Adrenal gland (tissue), 12 donors: ENCODE measurements around the gene C19orf25. TPM values are rescaled to one million over a fixed set of nuclear protein-coding genes. Genes with fewer than 3 reads are reported as not detected.
"Not testable (repeated sequence)": the region's sequence is repeated elsewhere in the genome, so short reads cannot be mapped to it uniquely, and the experiment has no call there.

Experiments
- DNase-seq, 7 donors: peaks; one replicate each; pipeline ENCODE4 v3.0.0-alpha.2; 2019 to 2020
- H3K27ac ChIP-seq, 5 donors: fragments of 200-600 bp; sonication (generic) in 4 of 5; 1 replicate in 3 of 5; 2 replicates in 2 of 5; pipeline versions ENCODE4 v1.5.1 to v1.8.0; 2016 to 2020; ENCODE audit warnings: mild to moderate bottlenecking in 1 of 5
- H3K27me3 ChIP-seq: fragments of 200-600 bp; 2 replicates; pipeline ENCODE4 v1.8.0; 2021
- H3K36me3 ChIP-seq, 2 donors: fragments of 200-600 bp; replicated peaks in 1 of 2; 1 replicate in 1 of 2; 2 replicates in 1 of 2; pipeline versions ENCODE4 v1.5.1 to v1.8.0; 2018 to 2022
- H3K4me1 ChIP-seq, 2 donors: fragments of 200-600 bp; replicated peaks in 1 of 2; 1 replicate in 1 of 2; 2 replicates in 1 of 2; pipeline versions ENCODE4 v1.5.1 to v1.8.0; 2018 to 2021
- H3K4me3 ChIP-seq, 4 donors: fragments of 200-600 bp; sonication (generic) in 3 of 4; one replicate each; pipeline ENCODE4 v1.5.1; 2016 to 2018
- H3K9me3 ChIP-seq, 3 donors: fragments of 200-600 bp; sonication (generic) in 1 of 3; replicated peaks in 1 of 3; 1 replicate in 2 of 3; 2 replicates in 1 of 3; pipeline versions ENCODE4 v1.5.1 to v1.8.0; 2016 to 2021
- CTCF ChIP-seq, 6 experiments: fragments of 450-650 bp in 4 of 6; fragments of 200-600 bp in 2 of 6; sonication (generic) in 1 of 6; IDR thresholded peaks; 1 replicate in 5 of 6; 2 replicates in 1 of 6; pipeline versions ENCODE4 v1.5.1 to v1.8.0; 2016 to 2021; ENCODE audit warnings: antibody characterized with exemption in 6 of 6, mild to moderate bottlenecking in 2 of 6, moderate library complexity in 1 of 6
- POLR2A ChIP-seq, 2 donors: fragments of 450-650 bp; IDR thresholded peaks; one replicate each; pipeline ENCODE4 v1.6.1; 2017; ENCODE audit warnings: antibody characterized with exemption in 2 of 2, mild to moderate bottlenecking in 2 of 2, moderate library complexity in 1 of 2
- WGBS, 4 donors: extraction: QIAGEN DNeasy Blood & Tissue Kit in 2 of 4; methylation state at CpG; one replicate each; pipeline versions ENCODE4 v1.1.5 to v1.1.7; 2013 to 2017; 5-methylcytosine and 5-hydroxymethylcytosine counted together
- intact Hi-C, 2 donors: fragments of 100-400 bp; cut with DNase I; formaldehyde crosslinking; loops; one replicate each; pipeline versions ENCODE4 v1.14.1 to v1.15.0; 2022 to 2023
- polyA plus RNA-seq, 3 donors: library from polyadenylated mRNA; stranded (reverse); fragments of 200-250 nt in 2 of 3; fragments of 350-450 nt in 1 of 3; fragmentation: Illumina TruSeq in 1 of 3; extraction: RNeasy Lipid Tissue Mini Kit (QIAGEN cat#74804) in 1 of 3; gene quantifications; one replicate each; pipeline ENCODE4 v1.2.3, GENCODE V29; 2013 to 2014
- total RNA-seq, 9 donors: library from RNA; depleted of rRNA in 4 of 9; stranded (reverse); fragments of >200 nt in 4 of 9; fragments of 120-200 nt in 1 of 9; fragmentation: NEBNext Ultra II Directional in 1 of 9; extraction: Animal tissue kit (Norgen Biotek cat#: 25700) in 1 of 9; gene quantifications; one replicate each; pipeline versions ENCODE4 v1.1.0 to v1.2.4, GENCODE V29; 2013 to 2023
- donor health status: healthy with polysubstance abuse.
- donor health status: Bipolar disorder and iron deficiency.
- donor health status: DM: yes; HTN: yes; CAD: no.
- donor health status: DM: no; HTN: no; CAD: no.
- donor health status: DM: no; HTN: no; CAD: no.
- donor health status: DM: yes; HTN: yes; CAD: no.

C19orf25 gene
- total and polyA plus RNA-seq, 12 donors, result 6.0 to 60.4 (median 34.7) TPM

- 10 to 19% (median 12%) methylated on average over 10 to 49 of the region's 49 CpGs for WGBS, 4 donors
- Histone ChIP-seq H3K27ac (no peak overlapping the region), H3K4me1 (peaks cover 0 to under 1% of the 10 kb centered on the region in 2 donors), H3K27me3 (no peaks in the 10 kb centered on the region), H3K4me3 (no peak overlapping the region), H3K36me3 (no peaks in the 10 kb centered on the region), H3K9me3 (no peaks in the 10 kb centered on the region)
- intact Hi-C loops, result no loop called here
- DNase-seq, result peak in 2 of 7 donors; percentile 61
- TF ChIP-seq POLR2A (IDR thresholded peaks at IDR 0.05) (no peak), CTCF (IDR thresholded peaks at IDR 0.05) (peak; percentile 33 to 70 (median 56))
These were observed 24.3 kb upstream of the C19orf25 start for GRCh38 chr19:1503089-1503924.

GRCh38 chr19:1502433-1503088 lies 23.5 kb upstream of the C19orf25 start:
- Histone ChIP-seq H3K9me3 (no peaks in the 10 kb centered on the region), H3K36me3 (no peaks in the 10 kb centered on the region), H3K4me1 (no peaks in the 10 kb centered on the region), H3K27ac (no peak overlapping the region), H3K4me3 (no peak overlapping the region), H3K27me3 (no peaks in the 10 kb centered on the region)
- 57 to 66% (median 62%) methylated on average over 14 of the region's 14 CpGs for WGBS, 4 donors
- DNase-seq, result no peak
- no peak for TF ChIP-seq POLR2A (IDR thresholded peaks at IDR 0.05)
- no peak for TF ChIP-seq CTCF (IDR thresholded peaks at IDR 0.05)
- intact Hi-C loops, result no loop called here

- no peaks in the 10 kb centered on the region for H3K9me3 ChIP-seq
- H3K27ac ChIP-seq, result no peak overlapping the region
- H3K27me3 ChIP-seq, result no peaks in the 10 kb centered on the region
- 32 to 62% (median 53%) methylated on average over 8 to 9 of the region's 9 CpGs for WGBS, 4 donors
- DNase-seq, result no peak
- H3K4me1 ChIP-seq, result no peaks in the 10 kb centered on the region
- H3K4me3 ChIP-seq, result no peak overlapping the region
- TF ChIP-seq CTCF (IDR thresholded peaks at IDR 0.05) (no peak), POLR2A (IDR thresholded peaks at IDR 0.05) (no peak)
- intact Hi-C loops, result no loop called here
- no peaks in the 10 kb centered on the region for H3K36me3 ChIP-seq
These were observed 22.2 kb upstream of the C19orf25 start for GRCh38 chr19:1501200-1501595.

GRCh38 chr19:1499231-1499630 lies 20.2 kb upstream of the C19orf25 start:
- H3K4me1 ChIP-seq, intact Hi-C loops, H3K36me3 ChIP-seq, H3K27me3 ChIP-seq, H3K4me3 ChIP-seq, H3K9me3 ChIP-seq, H3K27ac ChIP-seq, DNase-seq: not testable (repeated sequence)
- 84 to 88% methylated on average over 12 to 29 of the region's 34 CpGs; no CpG with 5 or more reads in 2 of the 4 donors for WGBS, 4 donors
